NCI-H1048 (cell line): ENCODE measurements around the gene RIMBP2.
"Not testable (repeated sequence)": the region's sequence is repeated elsewhere in the genome, so short reads cannot be mapped to it uniquely, and the experiment has no call there.

Experiments
- DNase-seq: peaks from one replicate; lab custom pipeline; 2025; lab: John Stamatoyannopoulos, UW

RIMBP2 gene

GRCh38 chr12:130602251-130602650 is 113.8 kb downstream of the RIMBP2 start:
- DNase-seq = no peak

- DNase-seq = no peak
Measured at GRCh38 chr12:130601327-130601726, 114.8 kb downstream of the RIMBP2 start.

- no peak for DNase-seq
Measured at GRCh38 chr12:130596241-130596640, 119.9 kb downstream of the RIMBP2 start.

GRCh38 chr12:130595566-130595965 is 120.5 kb downstream of the RIMBP2 start:
- no peak for DNase-seq

GRCh38 chr12:130593056-130593455 is 123.0 kb downstream of the RIMBP2 start:
- no peak for DNase-seq

- DNase-seq = no peak
Measured at GRCh38 chr12:130592641-130593040, 123.5 kb downstream of the RIMBP2 start.

- no peak for DNase-seq
Measured at GRCh38 chr12:130591736-130592135, 124.4 kb downstream of the RIMBP2 start.

- no peak for DNase-seq
Measured at GRCh38 chr12:130590685-130591084, 125.4 kb downstream of the RIMBP2 start.

GRCh38 chr12:130589540-130590317 is 126.4 kb downstream of the RIMBP2 start:
- no peak for DNase-seq

- DNase-seq = no peak
Measured at GRCh38 chr12:130588696-130589539, 127.2 kb downstream of the RIMBP2 start.

- DNase-seq = no peak
Measured at GRCh38 chr12:130587966-130588365, 128.1 kb downstream of the RIMBP2 start.

GRCh38 chr12:130584475-130584874 is 131.6 kb downstream of the RIMBP2 start:
- DNase-seq = not testable (repeated sequence)

GRCh38 chr12:130583800-130584199 is 132.3 kb downstream of the RIMBP2 start:
- no peak for DNase-seq

- DNase-seq = no peak
Measured at GRCh38 chr12:130583317-130583716, 132.8 kb downstream of the RIMBP2 start.

GRCh38 chr12:130582286-130582685 is 133.8 kb downstream of the RIMBP2 start:
- DNase-seq = no peak

GRCh38 chr12:130581782-130582181 is 134.3 kb downstream of the RIMBP2 start:
- DNase-seq = no peak

GRCh38 chr12:130579231-130579630 is 136.9 kb downstream of the RIMBP2 start:
- no peak for DNase-seq

- DNase-seq = no peak
Measured at GRCh38 chr12:130577351-130577750, 138.7 kb downstream of the RIMBP2 start.

- no peak for DNase-seq
Measured at GRCh38 chr12:130576371-130576816, 139.7 kb downstream of the RIMBP2 start.

- DNase-seq = no peak
Measured at GRCh38 chr12:130574402-130574801, 141.7 kb downstream of the RIMBP2 start.

GRCh38 chr12:130573766-130574165 is 142.3 kb downstream of the RIMBP2 start:
- no peak for DNase-seq

- no peak for DNase-seq
Measured at GRCh38 chr12:130573235-130573634, 142.9 kb downstream of the RIMBP2 start.

- DNase-seq = no peak
Measured at GRCh38 chr12:130572553-130572952, 143.5 kb downstream of the RIMBP2 start.
